Smooth muscle cell (in vitro differentiated cells): ENCODE results near the gene MCF2L. TPM values are rescaled to one million over a fixed set of nuclear protein-coding genes. Genes with fewer than 3 reads are reported as not detected.

Experiments
- DNase-seq: peaks from one replicate; lab custom pipeline; 2025; ENCODE audit not compliant: unreplicated experiment; lab: John Stamatoyannopoulos, UW
- H2AFZ ChIP-seq: fragments of 200-600 bp; sonication (generic); 2 replicates; pipeline ENCODE4 v1.6.0; 2016; ENCODE audit warnings: antibody characterized with exemption, low read depth, mild to moderate bottlenecking
- H3F3A ChIP-seq: fragments of 200-600 bp; sonication (generic); 2 replicates; pipeline ENCODE4 v1.6.0; 2017; ENCODE audit warnings: antibody characterized with exemption, low read depth
- H3K27ac ChIP-seq: fragments of 200-600 bp; sonication (generic); 2 replicates; pipeline ENCODE4 v1.5.1; 2016; ENCODE audit warnings: low read depth, mild to moderate bottlenecking
- H3K27me3 ChIP-seq: fragments of 200-600 bp; sonication (generic); 2 replicates; pipeline ENCODE4 v1.6.1; 2016; ENCODE audit warnings: low read depth, mild to moderate bottlenecking
- H3K36me3 ChIP-seq: fragments of 200-600 bp; sonication (generic); 2 replicates; pipeline ENCODE4 v1.5.1; 2016; ENCODE audit warnings: low read depth
- H3K4me1 ChIP-seq: fragments of 200-600 bp; sonication (generic); 2 replicates; pipeline ENCODE4 v1.5.1; 2016; ENCODE audit warnings: low read depth
- H3K4me2 ChIP-seq: fragments of 200-600 bp; sonication (generic); 2 replicates; pipeline ENCODE4 v1.6.0; 2016; ENCODE audit warnings: mild to moderate bottlenecking
- H3K4me3 ChIP-seq: fragments of 200-600 bp; sonication (generic); 2 replicates; pipeline ENCODE4 v1.5.1; 2016; ENCODE audit warnings: mild to moderate bottlenecking
- H3K79me2 ChIP-seq: fragments of 200-600 bp; sonication (generic); 2 replicates; pipeline ENCODE4 v1.6.0; 2016; ENCODE audit warnings: low read depth, mild to moderate bottlenecking
- H3K9ac ChIP-seq: fragments of 200-600 bp; sonication (generic); 2 replicates; pipeline ENCODE4 v1.6.0; 2016; ENCODE audit warnings: low read depth
- H3K9me3 ChIP-seq: fragments of 200-600 bp; sonication (generic); replicated peaks from 2 replicates; pipeline ENCODE4 v1.5.1; 2016; ENCODE audit warnings: low read depth
- H4K20me1 ChIP-seq: fragments of 200-600 bp; sonication (generic); 2 replicates; pipeline ENCODE4 v1.6.0; 2016; ENCODE audit warnings: low read depth
- WGBS: methylation state at CpG from one replicate; pipeline ENCODE4 v1.1.7; 2016; ENCODE audit warnings: low lambda C conversion rate; 5-methylcytosine and 5-hydroxymethylcytosine counted together
- polyA plus RNA-seq: library from polyadenylated mRNA; unstranded; fragments of >200 nt; fragmentation: Nextera tagmentation; extraction: Ambion mirVana; gene quantifications from 2 replicates; pipeline ENCODE4 v1.2.1, GENCODE V29; 2016
- total RNA-seq: library from RNA; depleted of rRNA; stranded (reverse); fragments of >200 nt; gene quantifications from 2 replicates; pipeline ENCODE4 v1.2.3, GENCODE V29; 2014
- TF ChIP-seq, protein P1 (sequence below): fragments of 200-600 bp; sonication (generic); IDR thresholded peaks from 2 replicates; pipeline ENCODE4 v1.5.1; 2017; ENCODE audit warnings: borderline replicate concordance, mild to moderate bottlenecking, antibody characterized with exemption; ENCODE audit not compliant: insufficient read depth, poor library complexity, severe bottlenecking

The MCF2L gene
- total and polyA plus RNA-seq, 2 experiments from 2014 or later: 0.54 to 7.6 TPM

DNA sequence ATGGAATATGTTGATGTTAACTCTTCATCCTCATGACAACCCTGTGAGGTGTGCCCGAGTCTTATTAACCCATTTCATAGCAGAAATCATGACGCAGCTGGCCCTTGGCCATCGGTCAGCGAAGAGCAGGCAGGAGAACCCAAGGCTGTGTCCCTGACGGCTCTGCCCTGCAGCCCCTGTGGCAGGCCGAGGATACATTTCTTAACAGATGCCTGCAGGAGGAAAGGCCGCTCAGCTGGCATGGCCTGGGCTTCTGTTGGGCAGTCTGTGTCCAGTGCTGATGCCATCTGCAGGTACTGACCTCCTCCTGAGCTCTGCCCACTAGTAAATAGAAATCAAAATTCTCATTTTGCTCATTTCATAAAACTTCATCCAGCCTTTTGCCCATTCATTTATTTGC lies 35.4 kb upstream of the MCF2L start:
- no peaks in the 10 kb centered on the region for H3F3A ChIP-seq
- TF ChIP-seq, protein P1, sequence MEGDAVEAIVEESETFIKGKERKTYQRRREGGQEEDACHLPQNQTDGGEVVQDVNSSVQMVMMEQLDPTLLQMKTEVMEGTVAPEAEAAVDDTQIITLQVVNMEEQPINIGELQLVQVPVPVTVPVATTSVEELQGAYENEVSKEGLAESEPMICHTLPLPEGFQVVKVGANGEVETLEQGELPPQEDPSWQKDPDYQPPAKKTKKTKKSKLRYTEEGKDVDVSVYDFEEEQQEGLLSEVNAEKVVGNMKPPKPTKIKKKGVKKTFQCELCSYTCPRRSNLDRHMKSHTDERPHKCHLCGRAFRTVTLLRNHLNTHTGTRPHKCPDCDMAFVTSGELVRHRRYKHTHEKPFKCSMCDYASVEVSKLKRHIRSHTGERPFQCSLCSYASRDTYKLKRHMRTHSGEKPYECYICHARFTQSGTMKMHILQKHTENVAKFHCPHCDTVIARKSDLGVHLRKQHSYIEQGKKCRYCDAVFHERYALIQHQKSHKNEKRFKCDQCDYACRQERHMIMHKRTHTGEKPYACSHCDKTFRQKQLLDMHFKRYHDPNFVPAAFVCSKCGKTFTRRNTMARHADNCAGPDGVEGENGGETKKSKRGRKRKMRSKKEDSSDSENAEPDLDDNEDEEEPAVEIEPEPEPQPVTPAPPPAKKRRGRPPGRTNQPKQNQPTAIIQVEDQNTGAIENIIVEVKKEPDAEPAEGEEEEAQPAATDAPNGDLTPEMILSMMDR: no peak
- DNase-seq: no peak
- H4K20me1 ChIP-seq: no peaks in the 10 kb centered on the region
- no peak overlapping the region for H2AFZ ChIP-seq
- 96% methylated on average over 6 of the region's 7 CpGs for WGBS
- no peaks in the 10 kb centered on the region for H3K36me3 ChIP-seq
- no peaks in the 10 kb centered on the region for H3K9me3 ChIP-seq
- peaks cover 5% of the 10 kb centered on the region for H3K4me1 ChIP-seq
- no peak overlapping the region for H3K27ac ChIP-seq
- no peak overlapping the region for H3K4me2 ChIP-seq
- no peak overlapping the region for H3K4me3 ChIP-seq
- H3K9ac ChIP-seq: no peak overlapping the region
- H3K79me2 ChIP-seq: no peaks in the 10 kb centered on the region
- H3K27me3 ChIP-seq: no peaks in the 10 kb centered on the region

- Histone ChIP-seq H3K4me3 (no peak overlapping the region), H3K9ac (no peak overlapping the region), H3K27ac (no peak overlapping the region), H3K4me2 (no peak overlapping the region), H3K4me1 (peaks cover 2% of the 10 kb centered on the region), H2AFZ (no peak overlapping the region), H3K79me2 (no peaks in the 10 kb centered on the region), H3K36me3 (no peaks in the 10 kb centered on the region), H3K9me3 (no peaks in the 10 kb centered on the region), H3K27me3 (no peaks in the 10 kb centered on the region), H4K20me1 (no peaks in the 10 kb centered on the region), H3F3A (no peaks in the 10 kb centered on the region)
- DNase-seq: no peak
- WGBS: 49% methylated on average over 6 of the region's 6 CpGs
- TF ChIP-seq, protein P1: no peak
Measured at GRCh38 chr13:112934078-112934477, 34.9 kb upstream of the MCF2L start.

- Histone ChIP-seq H3F3A (no peaks in the 10 kb centered on the region), H4K20me1 (no peaks in the 10 kb centered on the region), H3K27me3 (no peaks in the 10 kb centered on the region), H3K9ac (no peak overlapping the region), H3K4me3 (no peak overlapping the region), H3K79me2 (no peaks in the 10 kb centered on the region), H3K36me3 (no peaks in the 10 kb centered on the region), H3K27ac (no peak overlapping the region), H3K4me2 (no peak overlapping the region), H2AFZ (no peak overlapping the region), H3K4me1 (peaks cover 4% of the 10 kb centered on the region), H3K9me3 (no peaks in the 10 kb centered on the region)
- TF ChIP-seq, protein P1: no peak
- DNase-seq: no peak
- WGBS: 86% methylated on average over 7 of the region's 7 CpGs
Measured at GRCh38 chr13:112938680-112939079, 30.3 kb upstream of the MCF2L start.

DNA sequence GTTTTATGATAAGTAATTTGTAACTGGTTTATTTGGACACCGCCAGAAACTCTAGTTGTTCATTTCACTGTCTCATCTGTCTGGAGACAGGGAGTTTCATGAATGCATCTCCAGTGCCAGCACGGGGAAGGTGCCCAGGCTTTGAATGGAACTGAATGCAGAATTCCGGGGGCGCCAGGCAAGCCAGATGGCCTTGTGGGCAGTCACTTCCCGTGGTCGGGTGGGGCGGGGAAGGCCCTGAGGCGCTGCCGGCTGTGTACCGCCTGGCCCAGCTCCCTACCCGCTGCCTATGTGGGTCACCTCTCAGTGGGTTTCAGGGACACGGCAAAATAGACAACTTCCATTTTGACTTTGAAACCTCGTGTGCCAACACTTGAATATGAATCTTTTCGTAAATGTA lies 28.8 kb upstream of the MCF2L start:
- no peaks in the 10 kb centered on the region for H3F3A ChIP-seq
- no peak overlapping the region for H3K9ac ChIP-seq
- no peak overlapping the region for H2AFZ ChIP-seq
- 81% methylated on average over 14 of the region's 14 CpGs for WGBS
- H3K4me2 ChIP-seq: no peak overlapping the region
- no peaks in the 10 kb centered on the region for H3K79me2 ChIP-seq
- no peaks in the 10 kb centered on the region for H4K20me1 ChIP-seq
- H3K4me1 ChIP-seq: peaks cover 4% of the 10 kb centered on the region
- H3K4me3 ChIP-seq: no peak overlapping the region
- no peaks in the 10 kb centered on the region for H3K36me3 ChIP-seq
- no peaks in the 10 kb centered on the region for H3K9me3 ChIP-seq
- TF ChIP-seq, protein P1: no peak
- DNase-seq: no peak
- H3K27ac ChIP-seq: no peak overlapping the region
- no peaks in the 10 kb centered on the region for H3K27me3 ChIP-seq
